SK-N-SH treated with all-trans-retinoic acid at 6 μM for 48 hours (cell line): ENCODE data around the gene CHRNA4.

Source experiments
- ATAC-seq: fragments of 200-7000 bp; cut with Tn5 transposase; 3 replicates; pipeline ENCODE4 v1.9.1; 2020; ENCODE audit warnings: mild to moderate bottlenecking, moderate library complexity
- ARNTL ChIP-seq: fragments of 450-650 bp; formaldehyde crosslinking; IDR thresholded peaks from 2 replicates; pipeline ENCODE4 v1.5.0; 2020; ENCODE audit warnings: low read depth, mild to moderate bottlenecking, moderate library complexity, borderline replicate concordance
- BACH2 ChIP-seq: fragments of 250-450 bp; sonication (Bioruptor Pico); IDR thresholded peaks from 2 replicates; pipeline ENCODE4 v1.9.0; 2021; ENCODE audit warnings: mild to moderate bottlenecking, borderline replicate concordance
- CSDC2 ChIP-seq: fragments of 250-450 bp; sonication (Bioruptor Pico); IDR thresholded peaks from 2 replicates; pipeline ENCODE4 v1.5.0; 2020; ENCODE audit warnings: mild to moderate bottlenecking, moderate library complexity
- GLIS3 ChIP-seq: fragments of 250-450 bp; sonication (Bioruptor Pico); IDR thresholded peaks from 2 replicates; pipeline ENCODE4 v1.5.0; 2020; ENCODE audit warnings: mild to moderate bottlenecking, moderate library complexity
- ISL1 ChIP-seq: fragments of 250-450 bp; sonication (Bioruptor Pico); IDR thresholded peaks from 2 replicates; pipeline ENCODE4 v2.1.2; 2022; ENCODE audit warnings: mild to moderate bottlenecking, moderate library complexity
- OSR1 ChIP-seq: fragments of 250-450 bp; sonication (Bioruptor Pico); IDR thresholded peaks from 2 replicates; pipeline ENCODE4 v1.8.0; 2022; ENCODE audit warnings: moderate library complexity, mild to moderate bottlenecking, inconsistent platforms
- PPARA ChIP-seq: fragments of 250-450 bp; sonication (Bioruptor Pico); IDR thresholded peaks from 2 replicates; pipeline ENCODE4 v1.5.0; 2020; ENCODE audit warnings: mild to moderate bottlenecking, borderline replicate concordance
- RARB ChIP-seq: fragments of 250-450 bp; sonication (Bioruptor Pico); IDR thresholded peaks from 2 replicates; pipeline ENCODE4 v1.8.0; 2021; ENCODE audit warnings: mild to moderate bottlenecking, moderate library complexity
- SNAI2 ChIP-seq: fragments of 250-450 bp; sonication (Bioruptor Pico); IDR thresholded peaks from 2 replicates; pipeline ENCODE4 v1.5.0; 2020; ENCODE audit warnings: mild to moderate bottlenecking, moderate library complexity
- TCF4 ChIP-seq: fragments of 250-450 bp; sonication (Bioruptor Pico); IDR thresholded peaks from 2 replicates; pipeline ENCODE4 v1.8.0; 2021; ENCODE audit warnings: mild to moderate bottlenecking, moderate library complexity, borderline replicate concordance
- TOX ChIP-seq: fragments of 250-450 bp; sonication (Bioruptor Pico); IDR thresholded peaks from 2 replicates; pipeline ENCODE4 v1.8.0; 2021; ENCODE audit warnings: mild to moderate bottlenecking, moderate library complexity, borderline replicate concordance
- ZC3H10 ChIP-seq: fragments of 250-450 bp; sonication (Bioruptor Pico); IDR thresholded peaks from 2 replicates; pipeline ENCODE4 v1.5.1; 2021; ENCODE audit warnings: mild to moderate bottlenecking, moderate library complexity
- ZFP3 ChIP-seq: fragments of 250-450 bp; sonication (Bioruptor Pico); IDR thresholded peaks from 2 replicates; pipeline ENCODE4 v1.5.0; 2020; ENCODE audit warnings: mild to moderate bottlenecking, moderate library complexity
- ZNF565 ChIP-seq: fragments of 450-650 bp; formaldehyde crosslinking; conservative IDR thresholded peaks from 2 replicates; pipeline ENCODE4 v1.5.0; 2020; ENCODE audit warnings: low read depth, mild to moderate bottlenecking, moderate library complexity
- ZNF70 ChIP-seq: fragments of 450-650 bp; formaldehyde crosslinking; IDR thresholded peaks from 2 replicates; pipeline ENCODE4 v1.5.0; 2020; ENCODE audit warnings: mild to moderate bottlenecking, moderate library complexity
- ZNF8 ChIP-seq: fragments of 450-650 bp; formaldehyde crosslinking; IDR thresholded peaks from 2 replicates; pipeline ENCODE4 v1.5.0; 2020; ENCODE audit warnings: mild to moderate bottlenecking, moderate library complexity
- TF ChIP-seq, protein P1 (sequence below): fragments of 250-450 bp; sonication (Bioruptor Pico); IDR thresholded peaks from 2 replicates; pipeline ENCODE4 v1.5.1; 2020; ENCODE audit warnings: low read depth, mild to moderate bottlenecking, moderate library complexity
- TF ChIP-seq, protein P2 (sequence below): fragments of 250-450 bp; sonication (Bioruptor Pico); IDR thresholded peaks from 2 replicates; pipeline ENCODE4 v1.8.0; 2021; ENCODE audit warnings: low read depth, mild to moderate bottlenecking, moderate library complexity, borderline replicate concordance
- TF ChIP-seq, protein P3 (sequence below): fragments of 250-450 bp; sonication (Bioruptor Pico); IDR thresholded peaks from 2 replicates; pipeline ENCODE4 v1.5.0; 2020; ENCODE audit warnings: mild to moderate bottlenecking, moderate library complexity
- TF ChIP-seq, protein P4 (sequence below): fragments of 250-450 bp; sonication (Bioruptor Pico); IDR thresholded peaks from 2 replicates; pipeline ENCODE4 v1.5.1; 2021; ENCODE audit warnings: mild to moderate bottlenecking, moderate library complexity
- TF ChIP-seq, protein P5 (sequence below): fragments of 250-450 bp; sonication (Bioruptor Pico); IDR thresholded peaks from 2 replicates; pipeline ENCODE4 v1.8.0; 2020; ENCODE audit warnings: mild to moderate bottlenecking, moderate library complexity, borderline replicate concordance

The CHRNA4 gene

DNA sequence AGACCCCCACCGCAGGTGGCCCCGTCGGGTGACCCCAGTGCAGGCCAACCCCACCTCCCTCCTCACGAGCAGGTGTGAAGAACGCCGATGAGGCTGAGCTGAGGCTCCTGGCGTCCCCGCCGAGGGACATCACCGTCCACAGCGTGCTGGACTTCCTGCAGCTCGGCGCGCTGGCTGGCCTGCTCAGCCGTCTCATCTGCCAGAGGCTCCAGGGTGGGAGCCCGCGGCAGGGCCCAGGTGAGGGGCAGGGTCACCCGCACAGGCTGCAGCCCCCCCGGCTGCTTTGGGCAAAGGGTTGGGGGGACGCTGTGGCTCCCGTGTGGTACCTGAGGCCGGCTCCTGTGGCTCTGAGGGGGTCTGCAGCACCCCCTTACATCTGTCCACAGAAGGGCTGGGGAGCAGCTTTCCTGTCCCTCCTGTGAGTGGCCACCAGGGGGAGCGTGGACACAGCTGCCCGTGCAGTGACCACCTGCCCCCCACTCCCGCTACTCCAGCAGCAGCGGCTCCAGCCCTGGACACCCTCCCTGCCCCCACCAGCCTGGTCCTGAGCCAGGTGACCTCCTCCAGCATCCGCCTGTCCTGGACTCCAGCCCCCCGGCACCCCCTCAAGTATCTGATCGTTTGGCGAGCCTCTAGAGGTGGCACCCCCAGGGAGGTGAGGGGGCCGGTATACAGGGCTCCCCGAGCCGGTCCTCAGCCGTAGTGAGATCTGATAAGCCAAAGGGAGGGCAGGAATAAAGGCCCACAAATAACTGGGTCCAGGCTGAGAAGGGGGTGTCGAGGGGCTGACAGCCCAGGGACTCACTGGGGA is 51.7 kb downstream of the CHRNA4 start:
- peak; percentile 88 for ATAC-seq
- TF ChIP-seq BACH2: no peak
- TF ChIP-seq, protein P1, sequence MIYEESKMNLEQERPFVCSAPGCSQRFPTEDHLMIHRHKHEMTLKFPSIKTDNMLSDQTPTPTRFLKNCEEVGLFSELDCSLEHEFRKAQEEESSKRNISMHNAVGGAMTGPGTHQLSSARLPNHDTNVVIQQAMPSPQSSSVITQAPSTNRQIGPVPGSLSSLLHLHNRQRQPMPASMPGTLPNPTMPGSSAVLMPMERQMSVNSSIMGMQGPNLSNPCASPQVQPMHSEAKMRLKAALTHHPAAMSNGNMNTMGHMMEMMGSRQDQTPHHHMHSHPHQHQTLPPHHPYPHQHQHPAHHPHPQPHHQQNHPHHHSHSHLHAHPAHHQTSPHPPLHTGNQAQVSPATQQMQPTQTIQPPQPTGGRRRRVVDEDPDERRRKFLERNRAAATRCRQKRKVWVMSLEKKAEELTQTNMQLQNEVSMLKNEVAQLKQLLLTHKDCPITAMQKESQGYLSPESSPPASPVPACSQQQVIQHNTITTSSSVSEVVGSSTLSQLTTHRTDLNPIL: no peak
- no peak for TF ChIP-seq ARNTL
- no peak for TF ChIP-seq GLIS3 (CRISPR knock-in tag)
- no peak for TF ChIP-seq ZNF565 (CRISPR knock-in tag)
- no peak for TF ChIP-seq OSR1 (CRISPR knock-in tag)
- TF ChIP-seq CSDC2 (CRISPR knock-in tag): no peak
- no peak for TF ChIP-seq TCF4 (CRISPR knock-in tag)
- no peak for TF ChIP-seq ZC3H10 (CRISPR knock-in tag)
- TF ChIP-seq ZNF70 (CRISPR knock-in tag): no peak
- no peak for TF ChIP-seq ZFP3 (CRISPR knock-in tag)
- no peak for TF ChIP-seq RARB (CRISPR knock-in tag)
- TF ChIP-seq ZNF8 (CRISPR knock-in tag): no peak
- TF ChIP-seq, protein P2, sequence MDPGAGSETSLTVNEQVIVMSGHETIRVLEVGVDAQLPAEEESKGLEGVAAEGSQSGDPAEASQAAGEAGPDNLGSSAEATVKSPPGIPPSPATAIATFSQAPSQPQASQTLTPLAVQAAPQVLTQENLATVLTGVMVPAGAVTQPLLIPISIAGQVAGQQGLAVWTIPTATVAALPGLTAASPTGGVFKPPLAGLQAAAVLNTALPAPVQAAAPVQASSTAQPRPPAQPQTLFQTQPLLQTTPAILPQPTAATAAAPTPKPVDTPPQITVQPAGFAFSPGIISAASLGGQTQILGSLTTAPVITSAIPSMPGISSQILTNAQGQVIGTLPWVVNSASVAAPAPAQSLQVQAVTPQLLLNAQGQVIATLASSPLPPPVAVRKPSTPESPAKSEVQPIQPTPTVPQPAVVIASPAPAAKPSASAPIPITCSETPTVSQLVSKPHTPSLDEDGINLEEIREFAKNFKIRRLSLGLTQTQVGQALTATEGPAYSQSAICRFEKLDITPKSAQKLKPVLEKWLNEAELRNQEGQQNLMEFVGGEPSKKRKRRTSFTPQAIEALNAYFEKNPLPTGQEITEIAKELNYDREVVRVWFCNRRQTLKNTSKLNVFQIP (CRISPR knock-in tag): no peak
- no peak for TF ChIP-seq SNAI2 (CRISPR knock-in tag)
- TF ChIP-seq PPARA: no peak
- TF ChIP-seq, protein P3, sequence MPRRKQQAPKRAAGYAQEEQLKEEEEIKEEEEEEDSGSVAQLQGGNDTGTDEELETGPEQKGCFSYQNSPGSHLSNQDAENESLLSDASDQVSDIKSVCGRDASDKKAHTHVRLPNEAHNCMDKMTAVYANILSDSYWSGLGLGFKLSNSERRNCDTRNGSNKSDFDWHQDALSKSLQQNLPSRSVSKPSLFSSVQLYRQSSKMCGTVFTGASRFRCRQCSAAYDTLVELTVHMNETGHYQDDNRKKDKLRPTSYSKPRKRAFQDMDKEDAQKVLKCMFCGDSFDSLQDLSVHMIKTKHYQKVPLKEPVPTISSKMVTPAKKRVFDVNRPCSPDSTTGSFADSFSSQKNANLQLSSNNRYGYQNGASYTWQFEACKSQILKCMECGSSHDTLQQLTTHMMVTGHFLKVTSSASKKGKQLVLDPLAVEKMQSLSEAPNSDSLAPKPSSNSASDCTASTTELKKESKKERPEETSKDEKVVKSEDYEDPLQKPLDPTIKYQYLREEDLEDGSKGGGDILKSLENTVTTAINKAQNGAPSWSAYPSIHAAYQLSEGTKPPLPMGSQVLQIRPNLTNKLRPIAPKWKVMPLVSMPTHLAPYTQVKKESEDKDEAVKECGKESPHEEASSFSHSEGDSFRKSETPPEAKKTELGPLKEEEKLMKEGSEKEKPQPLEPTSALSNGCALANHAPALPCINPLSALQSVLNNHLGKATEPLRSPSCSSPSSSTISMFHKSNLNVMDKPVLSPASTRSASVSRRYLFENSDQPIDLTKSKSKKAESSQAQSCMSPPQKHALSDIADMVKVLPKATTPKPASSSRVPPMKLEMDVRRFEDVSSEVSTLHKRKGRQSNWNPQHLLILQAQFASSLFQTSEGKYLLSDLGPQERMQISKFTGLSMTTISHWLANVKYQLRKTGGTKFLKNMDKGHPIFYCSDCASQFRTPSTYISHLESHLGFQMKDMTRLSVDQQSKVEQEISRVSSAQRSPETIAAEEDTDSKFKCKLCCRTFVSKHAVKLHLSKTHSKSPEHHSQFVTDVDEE (CRISPR knock-in tag): no peak
- TF ChIP-seq, protein P4, sequence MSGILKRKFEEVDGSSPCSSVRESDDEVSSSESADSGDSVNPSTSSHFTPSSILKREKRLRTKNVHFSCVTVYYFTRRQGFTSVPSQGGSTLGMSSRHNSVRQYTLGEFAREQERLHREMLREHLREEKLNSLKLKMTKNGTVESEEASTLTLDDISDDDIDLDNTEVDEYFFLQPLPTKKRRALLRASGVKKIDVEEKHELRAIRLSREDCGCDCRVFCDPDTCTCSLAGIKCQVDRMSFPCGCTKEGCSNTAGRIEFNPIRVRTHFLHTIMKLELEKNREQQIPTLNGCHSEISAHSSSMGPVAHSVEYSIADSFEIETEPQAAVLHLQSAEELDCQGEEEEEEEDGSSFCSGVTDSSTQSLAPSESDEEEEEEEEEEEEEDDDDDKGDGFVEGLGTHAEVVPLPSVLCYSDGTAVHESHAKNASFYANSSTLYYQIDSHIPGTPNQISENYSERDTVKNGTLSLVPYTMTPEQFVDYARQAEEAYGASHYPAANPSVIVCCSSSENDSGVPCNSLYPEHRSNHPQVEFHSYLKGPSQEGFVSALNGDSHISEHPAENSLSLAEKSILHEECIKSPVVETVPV (CRISPR knock-in tag): no peak
- TF ChIP-seq TOX (CRISPR knock-in tag): no peak
- TF ChIP-seq, protein P5, sequence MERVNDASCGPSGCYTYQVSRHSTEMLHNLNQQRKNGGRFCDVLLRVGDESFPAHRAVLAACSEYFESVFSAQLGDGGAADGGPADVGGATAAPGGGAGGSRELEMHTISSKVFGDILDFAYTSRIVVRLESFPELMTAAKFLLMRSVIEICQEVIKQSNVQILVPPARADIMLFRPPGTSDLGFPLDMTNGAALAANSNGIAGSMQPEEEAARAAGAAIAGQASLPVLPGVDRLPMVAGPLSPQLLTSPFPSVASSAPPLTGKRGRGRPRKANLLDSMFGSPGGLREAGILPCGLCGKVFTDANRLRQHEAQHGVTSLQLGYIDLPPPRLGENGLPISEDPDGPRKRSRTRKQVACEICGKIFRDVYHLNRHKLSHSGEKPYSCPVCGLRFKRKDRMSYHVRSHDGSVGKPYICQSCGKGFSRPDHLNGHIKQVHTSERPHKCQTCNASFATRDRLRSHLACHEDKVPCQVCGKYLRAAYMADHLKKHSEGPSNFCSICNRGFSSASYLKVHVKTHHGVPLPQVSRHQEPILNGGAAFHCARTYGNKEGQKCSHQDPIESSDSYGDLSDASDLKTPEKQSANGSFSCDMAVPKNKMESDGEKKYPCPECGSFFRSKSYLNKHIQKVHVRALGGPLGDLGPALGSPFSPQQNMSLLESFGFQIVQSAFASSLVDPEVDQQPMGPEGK (CRISPR knock-in tag): no peak

GRCh38 chr20:63308218-63308911 is 52.8 kb downstream of the CHRNA4 start:
- no peak for ATAC-seq
- TF ChIP-seq, protein P3 (CRISPR knock-in tag): no peak
- TF ChIP-seq, protein P2 (CRISPR knock-in tag): no peak
- TF ChIP-seq SNAI2 (CRISPR knock-in tag): no peak
- no peak for TF ChIP-seq GLIS3 (CRISPR knock-in tag)
- TF ChIP-seq TCF4 (CRISPR knock-in tag): no peak
- TF ChIP-seq OSR1 (CRISPR knock-in tag): no peak
- TF ChIP-seq, protein P1: no peak
- no peak for TF ChIP-seq ISL1 (CRISPR knock-in tag)
- TF ChIP-seq RARB (CRISPR knock-in tag): no peak
- TF ChIP-seq ZFP3 (CRISPR knock-in tag): no peak
